Head of caudate nucleus (tissue), 42 donors: ENCODE results near the gene KCNA10.
A peak's percentile ranks its signal among the peaks of the same experiment; 100 is the strongest.

Experiments
- DNase-seq, 42 donors: peaks; one replicate each; pipeline versions ENCODE4 v3.0.0 to v3.0.0-alpha.2; 2020 to 2021; ENCODE audit warnings: mixed read lengths in 7 of 42
- intact Hi-C: fragments of 100-400 bp; cut with DNase I; formaldehyde crosslinking; loops from one replicate; pipeline ENCODE4 v1.15.0; 2022

Gene KCNA10

GRCh38 chr1:110519125-110519810, at the start of gene KCNA10:
KCNA10 (minus strand) TSS chr1:110519175; CDS start chr1:110518787, 388 bp downstream.
- intact Hi-C loops = no loop called here
- no peak for DNase-seq

DNA sequence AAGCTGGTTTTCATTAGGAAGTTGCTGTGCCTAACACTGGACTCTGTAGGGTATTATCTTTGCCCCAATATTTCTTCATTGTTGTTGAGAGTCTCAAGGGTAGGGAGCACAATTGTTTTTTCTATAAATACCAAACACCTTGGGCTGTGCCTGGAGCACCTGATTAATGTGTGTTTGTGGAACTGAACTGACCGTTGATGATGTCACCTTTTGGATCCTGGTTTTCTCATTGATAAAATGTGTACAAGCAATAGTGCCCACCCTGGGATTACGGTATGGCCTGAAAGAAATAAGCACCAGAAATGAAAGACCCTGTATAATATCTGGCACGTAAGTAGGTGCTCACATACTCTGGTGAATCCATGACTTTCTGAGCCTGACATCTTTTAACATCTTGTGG, 47.9 kb upstream of the KCNA10 start:
- DNase-seq = no peak
- intact Hi-C loops = no loop called here

DNA sequence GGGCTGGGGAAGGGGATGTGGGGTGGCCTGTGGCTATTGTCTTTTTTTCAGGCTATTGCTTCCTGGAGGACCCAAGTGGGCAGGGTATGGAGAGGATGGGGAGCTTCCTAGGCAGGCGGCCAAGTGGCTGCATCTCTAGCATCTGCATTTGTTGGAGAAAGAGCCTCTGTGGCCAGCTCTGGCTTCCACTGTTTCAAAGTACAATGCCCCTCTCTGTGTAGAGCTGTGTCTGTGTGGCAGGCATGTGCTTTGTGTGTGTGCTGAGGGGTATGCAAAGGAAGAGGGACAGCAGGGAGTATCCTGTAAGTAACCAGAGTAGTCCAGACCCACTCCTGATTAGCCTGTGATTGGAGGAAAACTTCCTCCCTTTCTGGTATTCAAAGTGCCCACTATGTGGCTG, 46.6 kb upstream of the KCNA10 start:
- DNase-seq = peak; percentile 82 to 97 (median 92)
- intact Hi-C loops = no loop called here

DNA sequence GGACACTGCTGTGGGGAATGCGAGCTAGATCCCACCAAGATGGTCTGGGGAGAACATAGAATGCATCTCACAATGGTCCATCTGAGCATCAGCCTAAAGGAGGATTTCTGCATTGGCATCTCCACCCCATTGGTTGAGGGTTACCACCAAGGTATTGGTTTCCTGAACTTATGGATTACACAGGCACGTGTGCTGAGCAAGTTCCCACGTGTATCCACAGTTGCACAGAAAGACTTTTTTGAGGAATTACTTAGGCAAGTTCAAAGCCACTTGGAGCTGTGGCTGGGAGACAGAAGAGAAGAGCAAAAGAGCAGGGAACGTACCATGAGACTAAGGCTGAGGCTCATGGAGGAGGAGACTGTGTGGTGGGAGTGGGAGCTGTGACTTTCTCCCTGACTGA, 44.1 kb upstream of the KCNA10 start:
- intact Hi-C loops = no loop called here
- no peak for DNase-seq

- intact Hi-C loops = no loop called here
- DNase-seq = peak in 1 of 42 donors; percentile 0
Measured at GRCh38 chr1:110561596-110561995, 42.6 kb upstream of the KCNA10 start.

DNA sequence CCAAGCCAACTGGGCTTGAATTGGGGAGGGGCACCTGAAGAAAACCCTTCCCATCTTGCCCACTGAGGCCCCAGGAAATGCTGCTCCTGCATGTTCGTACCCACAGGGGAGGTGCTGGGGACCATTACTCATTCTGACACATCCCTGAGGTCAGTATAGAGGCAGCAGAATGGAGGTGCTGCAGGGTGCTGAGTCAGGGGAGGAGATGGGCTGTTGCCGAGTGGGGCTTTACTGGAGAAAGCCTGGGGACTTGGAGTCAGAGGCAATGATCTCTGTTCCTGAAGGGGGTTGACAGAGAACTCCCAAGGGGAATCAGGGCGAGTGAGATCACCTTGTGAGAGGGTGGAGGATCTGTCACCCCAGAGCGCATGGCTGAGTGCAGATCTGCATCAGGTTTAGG, 40.2 kb upstream of the KCNA10 start:
- no peak for DNase-seq
- intact Hi-C loops = no loop called here

GRCh38 chr1:110557481-110557880, 38.5 kb upstream of the KCNA10 start:
- DNase-seq = no peak
- intact Hi-C loops = no loop called here

- peak; percentile 71 to 96 (median 88) for DNase-seq
- intact Hi-C loops = no loop called here
Measured at GRCh38 chr1:110556471-110556807, 37.5 kb upstream of the KCNA10 start.

DNA sequence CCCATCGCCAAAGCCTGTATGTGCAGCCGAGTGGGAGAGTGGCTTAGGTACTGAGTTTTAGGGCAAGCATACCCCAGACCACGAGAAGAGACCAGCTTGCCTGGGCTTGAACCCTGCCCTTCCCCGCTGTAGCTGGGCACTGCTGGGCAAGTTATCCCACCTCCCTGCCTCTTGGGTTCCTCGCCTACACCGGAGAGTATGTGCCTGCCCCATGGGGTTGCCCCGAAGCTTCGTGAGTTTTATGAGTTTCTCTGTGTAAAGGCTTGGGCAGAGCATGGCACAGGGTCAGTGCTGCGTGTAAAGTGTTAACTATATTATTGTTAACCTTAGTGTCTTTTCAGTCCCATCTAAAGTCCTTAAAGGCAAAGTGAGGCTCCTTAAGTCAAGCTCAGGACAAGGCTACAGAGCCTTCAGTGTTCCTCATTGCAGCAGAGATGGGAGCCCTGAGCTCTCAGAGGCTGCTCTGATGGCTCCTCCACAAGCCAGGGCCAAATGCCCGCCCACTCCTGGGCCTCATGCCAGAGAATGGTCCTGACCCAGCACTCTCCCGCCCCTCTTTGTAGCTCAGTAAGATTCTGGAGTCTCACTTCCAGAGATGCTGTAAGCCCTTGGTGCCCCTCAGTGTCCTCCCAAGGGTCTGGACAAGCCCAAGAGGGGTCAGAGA, 37.0 kb upstream of the KCNA10 start:
- peak; percentile 69 to 97 (median 90) for DNase-seq
- intact Hi-C loops = loop anchor here (2.0 kb wide), 1 partner anchor 59 kb away; no protein-coding TSS in a partner anchor

DNA sequence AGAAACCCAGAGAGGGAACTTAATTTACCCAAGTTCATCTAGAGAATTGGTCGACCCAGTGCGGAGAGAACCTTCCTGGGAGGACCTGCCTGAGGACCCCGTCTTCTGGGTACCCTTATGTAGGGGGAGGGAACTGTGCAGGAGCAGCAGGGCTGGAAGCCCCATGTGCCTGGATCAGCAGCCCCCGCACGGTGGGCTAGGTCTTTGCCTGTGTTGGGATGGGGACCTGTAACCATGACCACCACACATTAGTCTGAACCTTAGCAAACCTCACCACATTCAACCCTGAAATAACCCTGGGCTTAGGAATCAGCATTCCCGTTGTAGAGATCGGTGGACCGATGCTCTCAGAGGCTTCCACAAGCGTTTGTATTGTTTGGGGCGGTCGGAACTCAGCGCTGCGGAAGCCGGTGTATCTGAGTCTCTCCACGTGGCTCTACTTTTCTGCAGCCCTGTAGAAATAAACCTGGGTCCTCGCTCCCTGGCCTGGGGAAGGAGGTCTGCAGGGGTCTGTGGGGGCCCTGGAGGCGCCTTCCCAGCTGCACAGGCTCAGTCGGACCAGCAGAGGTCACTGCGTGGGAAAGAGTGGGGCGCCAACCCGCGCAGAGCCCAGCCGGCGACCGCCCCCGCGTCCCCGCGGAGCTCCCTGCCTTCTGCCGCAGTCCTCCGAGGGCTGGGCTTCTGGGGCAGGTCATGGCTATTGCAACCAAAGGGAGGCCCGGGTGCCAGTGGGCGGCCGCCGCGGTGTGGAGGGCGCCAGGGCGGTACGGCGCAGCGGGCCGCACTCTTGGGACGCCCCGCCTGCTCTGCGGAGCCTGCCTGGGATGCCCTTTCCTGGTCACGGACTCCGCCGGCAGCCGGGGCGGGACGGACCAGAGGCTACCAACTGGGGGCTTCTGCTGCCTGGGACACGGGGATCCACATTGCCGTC, 36.2 kb upstream of the KCNA10 start:
- peak; percentile 46 to 92 (median 80) for DNase-seq
- intact Hi-C loops = loop anchor here (2.0 kb wide), 1 partner anchor 60 kb away; no protein-coding TSS in a partner anchor

DNA sequence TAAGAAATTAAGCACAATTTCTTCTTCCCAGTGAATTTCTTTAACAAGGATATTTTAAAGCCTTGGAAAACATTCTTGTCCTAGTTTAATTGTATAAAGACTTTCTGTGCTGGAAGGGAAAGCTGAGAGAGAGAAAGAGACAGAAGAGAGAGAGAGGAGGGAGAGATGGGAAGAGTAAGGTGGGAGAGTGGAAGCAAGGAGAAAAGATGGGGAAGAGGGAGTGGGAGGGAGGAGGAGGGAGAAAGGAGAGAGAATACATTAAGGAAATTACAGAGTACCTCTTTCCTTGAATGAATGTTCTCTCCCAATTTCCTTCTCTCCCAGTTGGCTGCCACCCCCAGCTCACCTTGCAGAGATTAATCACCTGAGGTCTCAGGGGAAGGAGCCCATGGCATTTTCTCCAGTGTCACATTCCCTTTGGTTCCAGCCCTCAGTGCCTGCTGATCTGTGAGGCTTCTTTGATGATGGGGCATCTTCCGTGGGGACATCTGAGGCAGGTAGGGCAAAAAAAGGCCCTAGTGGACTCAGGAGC, 32.4 kb upstream of the KCNA10 start:
- DNase-seq = peak in 24 of 42 donors; percentile 21 to 71 (median 42)
- intact Hi-C loops = no loop called here

- no peak for DNase-seq
- intact Hi-C loops = no loop called here
Measured at GRCh38 chr1:110549831-110550230, 30.9 kb upstream of the KCNA10 start.

DNA sequence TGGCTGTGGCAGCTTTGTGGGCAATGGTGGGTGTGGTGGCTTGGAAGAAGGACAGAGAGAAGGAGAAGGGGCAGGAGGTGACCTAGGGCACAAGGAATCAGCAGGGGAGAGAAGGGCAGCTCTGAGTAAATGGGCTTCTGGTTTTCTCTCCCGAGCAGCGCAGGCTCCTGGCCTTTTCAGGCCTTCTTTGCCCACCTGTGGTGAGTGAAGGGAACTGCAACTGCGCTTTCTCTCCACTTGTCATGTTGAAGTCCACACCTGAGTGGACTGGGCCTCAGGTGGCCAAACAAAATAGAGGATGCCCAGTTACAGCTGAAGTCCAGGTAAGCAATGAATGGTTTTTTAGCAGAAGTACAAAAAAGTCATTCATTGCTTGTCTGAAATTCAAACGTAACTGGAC, 29.4 kb upstream of the KCNA10 start:
- peak in 13 of 42 donors; percentile 17 to 60 (median 29) for DNase-seq

DNA sequence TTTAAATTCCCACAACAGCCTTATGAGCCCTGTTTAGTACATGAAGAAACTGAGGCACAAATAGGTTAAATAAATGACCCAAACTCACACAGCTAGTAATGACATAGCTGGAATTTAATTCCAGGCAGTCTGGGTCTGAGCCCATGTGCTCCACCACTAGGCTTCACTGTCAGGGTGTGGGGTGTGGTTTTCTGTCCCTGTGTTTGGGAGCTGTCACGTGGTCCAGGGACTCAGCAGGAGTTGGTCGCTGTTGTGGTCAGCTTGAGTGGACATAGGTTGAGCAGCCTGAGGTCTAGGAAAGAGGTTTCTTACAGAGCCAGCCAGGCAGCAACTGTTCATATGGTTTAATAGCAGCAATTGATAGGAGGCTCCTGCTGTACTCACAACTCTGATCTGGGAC, 28.0 kb upstream of the KCNA10 start:
- DNase-seq = no peak
- intact Hi-C loops = no loop called here

More for the DNA sequence above, 29.4 kb upstream of the KCNA10 start:
- intact Hi-C loops = no loop called here

DNA sequence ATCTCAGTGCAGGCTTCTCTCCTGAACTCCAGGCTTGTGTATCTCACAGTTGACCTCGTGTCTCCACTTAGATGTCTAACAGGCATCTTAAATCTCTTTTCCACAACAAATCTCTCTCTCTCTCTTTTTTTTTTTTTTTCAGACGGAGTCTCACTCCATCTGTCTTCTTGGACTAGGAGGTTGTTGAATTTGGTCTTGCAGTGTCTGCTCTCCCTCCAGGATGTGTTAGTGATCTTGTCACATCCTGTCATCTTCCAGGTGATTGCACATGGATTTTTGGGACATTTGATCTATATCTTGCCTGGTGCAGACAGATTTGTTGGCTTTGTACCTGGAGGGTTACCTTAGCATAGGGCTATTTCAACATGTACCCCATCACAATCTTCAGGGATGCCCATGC, 26.5 kb upstream of the KCNA10 start:
- intact Hi-C loops = no loop called here
- DNase-seq = no peak

- intact Hi-C loops = no loop called here
- DNase-seq = peak in 29 of 42 donors; percentile 20 to 74 (median 47)
Measured at GRCh38 chr1:110544753-110545152, 25.8 kb upstream of the KCNA10 start.

DNA sequence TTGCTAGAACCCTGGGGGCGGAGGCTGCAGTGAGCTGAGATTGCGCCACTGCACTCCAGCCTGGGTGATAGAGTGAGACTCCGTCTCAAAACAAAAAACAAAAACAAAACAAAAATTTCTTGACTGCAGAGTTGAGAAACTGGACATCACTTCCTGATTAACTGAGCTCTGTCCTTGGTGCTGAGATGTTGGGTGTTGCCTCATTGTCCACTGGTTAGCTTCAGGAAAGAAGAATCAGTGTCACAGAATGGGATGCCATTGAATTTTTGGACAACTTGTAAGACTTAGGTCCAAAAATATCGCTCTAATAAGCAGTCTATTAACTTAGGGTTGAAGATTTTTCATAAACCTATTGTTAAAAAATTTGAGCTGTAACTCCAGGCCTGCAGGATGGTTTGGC, 23.8 kb upstream of the KCNA10 start:
- DNase-seq = no peak
- intact Hi-C loops = no loop called here

DNA sequence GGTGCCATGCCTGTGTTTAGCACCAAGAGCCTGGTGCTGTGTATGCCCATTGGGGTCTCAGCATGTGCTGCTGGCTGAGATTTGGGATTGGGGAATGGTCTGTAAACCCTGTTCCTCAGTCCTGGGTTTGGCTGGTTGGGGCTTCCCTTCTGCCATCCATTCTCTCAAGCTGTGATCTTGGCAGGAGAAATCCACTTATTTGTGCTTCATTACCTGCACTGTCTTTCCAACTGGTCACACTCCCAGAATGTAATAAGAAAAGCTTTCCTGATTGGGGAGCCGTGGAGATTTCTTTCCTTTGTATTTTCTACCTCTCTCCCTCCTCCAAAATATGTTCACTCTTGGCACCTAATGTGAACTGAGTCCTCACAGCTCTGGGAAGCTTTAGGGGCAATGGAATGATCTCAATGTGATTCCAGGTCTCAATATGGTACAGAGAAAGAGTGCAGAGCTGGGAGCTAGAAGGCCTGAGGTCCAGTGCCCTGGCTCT, 23.0 kb upstream of the KCNA10 start:
- intact Hi-C loops = no loop called here

More for the DNA sequence above, 23.0 kb upstream of the KCNA10 start:
- no peak for DNase-seq
